Brain microvascular endothelial cell (primary cell): ENCODE data around the gene CDS1.

Experiments
- DNase-seq: peaks from one replicate; pipeline ENCODE4 v3.0.0-alpha.2; 2020
- H3K27ac ChIP-seq: fragments of 250-450 bp; sonication (Bioruptor Pico); 2 replicates; pipeline ENCODE4 v1.5.1; 2020; ENCODE audit warnings: mild to moderate bottlenecking, moderate library complexity
- H3K27me3 ChIP-seq: fragments of 250-450 bp; sonication (Bioruptor Pico); replicated peaks from 2 replicates; pipeline ENCODE4 v1.5.1; 2020; ENCODE audit warnings: mild to moderate bottlenecking
- H3K36me3 ChIP-seq: fragments of 250-450 bp; sonication (Bioruptor Pico); replicated peaks from 2 replicates; pipeline ENCODE4 v1.5.1; 2020; ENCODE audit warnings: mild to moderate bottlenecking
- H3K4me3 ChIP-seq: 2 replicates; pipeline ENCODE4 v1.5.1; 2011; ENCODE audit warnings: low read depth, mild to moderate bottlenecking, control low read depth, low read length, moderate library complexity
- in situ Hi-C: cut with HindIII; loops from 2 replicates; pipeline ENCODE4 v1.10.0; 2017; ENCODE audit warnings: low sequenced_read_pairs, low pct_ligation_motif_present
- TF ChIP-seq, protein P1 (sequence below): IDR thresholded peaks from 2 replicates; pipeline ENCODE4 v1.5.1; 2011; ENCODE audit warnings: low read depth, mild to moderate bottlenecking, moderate library complexity, low read length, control low read depth, inconsistent platforms; ENCODE audit errors: missing control alignments

Gene CDS1

DNA sequence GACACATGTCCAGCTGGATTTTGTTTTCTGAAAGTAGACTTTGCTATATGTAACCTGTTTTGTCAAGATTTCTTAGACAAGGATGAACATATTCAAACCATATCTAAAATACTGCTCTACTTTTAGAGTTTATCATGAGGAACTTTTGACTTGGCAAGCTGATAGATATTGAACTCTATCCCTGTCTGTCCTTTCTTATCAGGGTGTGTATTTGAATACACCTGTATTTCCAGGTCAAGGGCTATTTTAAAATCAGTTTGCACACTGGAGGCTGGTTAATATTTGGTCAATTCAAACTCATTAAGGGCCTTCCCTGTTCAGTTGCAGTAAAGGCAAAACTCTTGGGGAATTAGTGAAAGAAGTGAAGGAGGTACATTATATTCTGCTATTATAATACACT lies 2.3 kb downstream of the CDS1 start:
- no peak for DNase-seq
- H3K27ac ChIP-seq = no peak overlapping the region
- no peaks in the 10 kb centered on the region for H3K27me3 ChIP-seq
- in situ Hi-C loops = no loop called here
- no peaks in the 10 kb centered on the region for H3K36me3 ChIP-seq
- H3K4me3 ChIP-seq = no peak overlapping the region
- TF ChIP-seq, protein P1, sequence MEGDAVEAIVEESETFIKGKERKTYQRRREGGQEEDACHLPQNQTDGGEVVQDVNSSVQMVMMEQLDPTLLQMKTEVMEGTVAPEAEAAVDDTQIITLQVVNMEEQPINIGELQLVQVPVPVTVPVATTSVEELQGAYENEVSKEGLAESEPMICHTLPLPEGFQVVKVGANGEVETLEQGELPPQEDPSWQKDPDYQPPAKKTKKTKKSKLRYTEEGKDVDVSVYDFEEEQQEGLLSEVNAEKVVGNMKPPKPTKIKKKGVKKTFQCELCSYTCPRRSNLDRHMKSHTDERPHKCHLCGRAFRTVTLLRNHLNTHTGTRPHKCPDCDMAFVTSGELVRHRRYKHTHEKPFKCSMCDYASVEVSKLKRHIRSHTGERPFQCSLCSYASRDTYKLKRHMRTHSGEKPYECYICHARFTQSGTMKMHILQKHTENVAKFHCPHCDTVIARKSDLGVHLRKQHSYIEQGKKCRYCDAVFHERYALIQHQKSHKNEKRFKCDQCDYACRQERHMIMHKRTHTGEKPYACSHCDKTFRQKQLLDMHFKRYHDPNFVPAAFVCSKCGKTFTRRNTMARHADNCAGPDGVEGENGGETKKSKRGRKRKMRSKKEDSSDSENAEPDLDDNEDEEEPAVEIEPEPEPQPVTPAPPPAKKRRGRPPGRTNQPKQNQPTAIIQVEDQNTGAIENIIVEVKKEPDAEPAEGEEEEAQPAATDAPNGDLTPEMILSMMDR = no peak

DNA sequence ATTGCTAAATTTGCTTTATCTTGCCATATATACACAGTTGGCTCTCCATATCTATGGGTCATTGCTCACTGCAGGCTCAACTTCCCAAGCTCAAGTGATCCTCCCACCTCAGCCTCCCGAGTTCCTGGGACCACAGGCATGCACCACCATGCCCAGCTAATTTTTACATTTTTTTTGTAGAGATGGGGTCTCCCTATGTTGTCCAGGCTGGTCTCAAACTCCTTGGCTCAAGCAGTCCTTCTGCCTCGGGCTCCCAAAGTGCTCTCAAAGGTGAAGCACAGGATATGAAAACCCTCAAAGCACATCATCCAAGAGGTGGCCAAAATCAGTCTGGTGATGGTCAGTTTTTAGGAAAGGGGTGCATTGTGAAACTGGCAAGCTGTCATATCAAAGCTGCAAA lies 11.8 kb downstream of the CDS1 start:
- TF ChIP-seq, protein P1 = no peak
- H3K27ac ChIP-seq = no peak overlapping the region
- DNase-seq = no peak

DNA sequence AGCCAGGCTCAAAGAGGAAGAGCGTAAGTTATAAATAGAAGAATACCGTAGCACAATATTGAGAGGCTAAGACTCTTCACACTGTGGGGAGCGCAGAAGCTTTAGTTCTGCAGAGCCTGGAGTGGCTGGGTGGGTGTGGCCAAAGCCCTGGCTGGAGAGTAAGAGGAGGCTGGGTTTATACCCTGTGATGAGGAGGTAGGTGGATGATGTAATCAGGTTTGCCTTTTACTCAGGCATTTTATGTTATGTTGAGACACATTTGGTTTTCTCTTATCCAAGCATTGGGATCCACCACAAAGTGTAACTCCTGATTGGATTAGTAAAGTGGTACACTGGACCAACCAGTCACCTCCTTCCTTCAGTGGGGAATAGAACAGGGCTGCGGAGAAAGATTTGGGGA lies 13.9 kb downstream of the CDS1 start:
- no peaks in the 10 kb centered on the region for H3K36me3 ChIP-seq
- TF ChIP-seq, protein P1 = no peak
- H3K27me3 ChIP-seq = no peaks in the 10 kb centered on the region
- in situ Hi-C loops = no loop called here
- H3K27ac ChIP-seq = no peak overlapping the region
- no peak for DNase-seq
- no peak overlapping the region for H3K4me3 ChIP-seq

More for the DNA sequence above, 11.8 kb downstream of the CDS1 start:
- in situ Hi-C loops = no loop called here
- no peaks in the 10 kb centered on the region for H3K27me3 ChIP-seq
- no peaks in the 10 kb centered on the region for H3K36me3 ChIP-seq
- H3K4me3 ChIP-seq = no peak overlapping the region

DNA sequence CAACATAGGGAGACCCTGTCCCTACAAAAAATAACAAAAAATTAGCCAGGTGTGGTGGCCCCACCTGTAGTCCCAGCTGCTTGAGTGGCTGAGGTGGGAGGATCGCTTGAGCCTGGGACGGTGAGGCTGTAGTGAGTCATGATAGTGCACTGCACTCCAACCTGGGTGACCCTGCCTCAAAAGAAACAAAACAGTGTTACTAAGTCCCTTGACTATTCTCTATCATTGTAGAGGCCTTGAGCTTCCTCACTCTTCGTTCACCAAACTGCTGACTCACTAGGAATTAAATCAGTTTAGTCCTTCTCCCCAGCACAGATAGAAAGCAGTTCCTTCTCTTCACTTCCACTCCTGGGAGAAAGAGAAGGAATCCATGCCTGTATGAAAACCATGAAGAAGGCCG lies 14.5 kb downstream of the CDS1 start:
- Histone ChIP-seq H3K27ac (no peak overlapping the region), H3K4me3 (no peak overlapping the region), H3K27me3 (no peaks in the 10 kb centered on the region), H3K36me3 (no peaks in the 10 kb centered on the region)
- TF ChIP-seq, protein P1 = no peak
- no peak for DNase-seq
- in situ Hi-C loops = no loop called here

DNA sequence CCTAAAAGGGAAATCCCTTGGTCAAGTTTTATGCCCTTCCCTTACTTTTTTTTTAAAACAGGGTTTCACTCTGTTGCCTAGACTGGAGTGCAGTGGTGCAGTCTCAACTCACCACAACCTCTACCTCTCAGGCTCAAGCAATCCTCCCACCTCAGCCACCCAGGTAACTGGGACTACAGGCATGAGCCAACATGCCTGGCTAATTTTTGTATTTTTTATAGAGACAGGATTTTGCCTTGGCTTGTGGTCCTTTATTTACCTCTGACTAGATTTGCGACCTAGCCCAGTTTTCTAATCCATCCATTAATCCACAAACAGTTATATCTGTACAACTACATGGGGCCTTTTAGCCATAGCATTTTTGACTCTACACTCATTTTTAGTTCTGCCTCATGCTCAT lies 23.7 kb downstream of the CDS1 start:
- no peak for DNase-seq
- TF ChIP-seq, protein P1 = no peak

DNA sequence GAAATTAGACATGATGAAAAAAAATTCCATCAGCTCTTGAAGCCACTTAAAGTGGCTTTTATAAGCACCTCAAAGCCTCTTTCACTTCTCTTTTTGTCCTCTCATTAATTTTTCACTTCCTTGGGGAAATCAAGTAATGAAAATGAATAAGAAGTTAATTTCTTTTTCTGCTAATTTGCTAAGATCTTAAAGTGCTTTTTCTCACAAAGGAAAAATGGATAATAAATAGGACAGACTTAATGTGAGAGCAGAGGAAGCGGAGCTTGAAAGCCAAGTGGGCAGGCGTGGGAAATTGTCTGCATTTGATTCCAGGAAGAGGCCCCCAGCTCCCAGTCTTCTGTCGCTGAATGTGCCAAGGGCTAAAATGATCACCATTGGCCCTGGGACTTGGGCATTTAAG lies 28.6 kb downstream of the CDS1 start:
- Histone ChIP-seq H3K27ac (no peak overlapping the region), H3K4me3 (no peak overlapping the region), H3K36me3 (no peaks in the 10 kb centered on the region), H3K27me3 (no peaks in the 10 kb centered on the region)
- no peak for DNase-seq
- in situ Hi-C loops = no loop called here
- TF ChIP-seq, protein P1 = no peak

More for the DNA sequence above, 23.7 kb downstream of the CDS1 start:
- Histone ChIP-seq H3K36me3 (no peaks in the 10 kb centered on the region), H3K27ac (no peak overlapping the region), H3K27me3 (no peaks in the 10 kb centered on the region), H3K4me3 (no peak overlapping the region)
- in situ Hi-C loops = no loop called here
